DMS79 (cell line): ENCODE data around the gene OXA1L.
"Not testable (repeated sequence)": the region's sequence is repeated elsewhere in the genome, so short reads cannot be mapped to it uniquely, and the experiment has no call there.

Experiments used
- DNase-seq: peaks from one replicate; lab custom pipeline; 2025; lab: John Stamatoyannopoulos, UW

Gene OXA1L

DNA sequence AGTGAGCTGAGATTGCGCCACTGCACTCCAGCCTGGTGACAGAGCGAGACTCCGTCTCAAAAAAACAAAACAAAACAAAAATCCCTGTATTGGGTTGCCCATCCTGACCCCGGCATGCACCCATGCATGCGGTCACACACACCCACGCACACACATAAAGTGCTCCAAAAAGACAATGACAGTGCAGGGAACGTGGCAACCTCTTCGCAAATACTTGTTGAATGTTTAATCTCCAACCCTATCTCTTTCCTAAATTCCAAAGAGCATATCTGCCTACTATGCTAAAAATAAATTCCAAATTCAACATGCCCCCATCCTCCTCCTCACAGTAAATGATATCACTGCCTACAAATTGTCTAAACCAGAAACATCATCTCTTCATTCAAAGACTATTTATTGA is 35.2 kb downstream of the OXA1L start:
- DNase-seq, result no peak

DNA sequence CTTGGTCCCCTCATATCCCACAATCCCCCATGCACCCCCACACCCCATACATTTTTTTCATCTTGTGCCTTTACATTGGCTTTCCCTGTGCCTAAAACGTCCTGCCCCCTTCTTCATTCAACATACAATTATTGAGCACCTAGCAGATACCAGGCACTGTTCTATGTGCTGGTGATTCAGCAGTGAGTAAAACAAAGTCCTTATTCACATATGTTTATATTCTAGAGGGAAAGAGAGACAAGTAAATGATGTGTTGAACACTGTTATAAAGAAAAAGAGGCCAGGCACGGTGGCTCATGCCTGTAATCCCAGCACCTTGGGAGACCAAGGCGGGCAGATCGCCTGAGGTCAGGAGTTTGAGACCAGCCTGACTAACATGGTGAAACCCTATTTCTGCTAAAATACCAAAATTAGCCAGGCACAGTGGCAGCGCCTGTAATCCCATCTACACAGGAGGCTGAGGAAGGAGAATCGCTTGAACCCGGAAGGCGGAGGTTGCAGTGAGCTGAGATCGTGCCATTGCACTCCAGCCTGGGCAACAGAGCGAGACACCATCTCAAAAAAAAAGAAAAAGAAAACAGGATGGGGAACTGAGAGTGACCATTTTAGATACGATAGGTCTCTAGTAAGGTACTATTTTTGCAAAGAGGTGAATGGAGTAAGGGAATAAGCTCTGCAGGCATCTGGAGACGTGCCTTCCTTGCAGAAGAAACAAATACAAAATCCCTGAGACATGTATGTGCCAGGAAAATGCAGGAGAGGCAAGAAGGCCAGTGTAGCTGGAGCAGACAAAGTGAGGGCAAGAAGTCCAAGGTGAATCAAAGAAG is 36.6 kb downstream of the OXA1L start:
- DNase-seq, result no peak

DNA sequence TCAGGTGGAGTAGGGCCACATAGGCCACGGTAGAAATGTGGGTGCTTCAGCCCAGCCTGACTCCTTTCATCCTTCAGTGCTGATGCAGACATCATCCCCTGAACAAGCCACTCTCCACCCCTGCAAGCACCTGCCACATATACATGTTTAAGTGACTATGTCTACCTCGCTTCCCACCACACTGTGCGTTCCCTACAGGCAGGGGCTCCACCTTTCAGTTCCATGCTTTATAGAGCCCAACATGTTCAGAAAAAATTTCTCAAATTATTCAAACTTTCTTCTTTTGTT is 37.1 kb downstream of the OXA1L start:
- DNase-seq, result no peak

DNA sequence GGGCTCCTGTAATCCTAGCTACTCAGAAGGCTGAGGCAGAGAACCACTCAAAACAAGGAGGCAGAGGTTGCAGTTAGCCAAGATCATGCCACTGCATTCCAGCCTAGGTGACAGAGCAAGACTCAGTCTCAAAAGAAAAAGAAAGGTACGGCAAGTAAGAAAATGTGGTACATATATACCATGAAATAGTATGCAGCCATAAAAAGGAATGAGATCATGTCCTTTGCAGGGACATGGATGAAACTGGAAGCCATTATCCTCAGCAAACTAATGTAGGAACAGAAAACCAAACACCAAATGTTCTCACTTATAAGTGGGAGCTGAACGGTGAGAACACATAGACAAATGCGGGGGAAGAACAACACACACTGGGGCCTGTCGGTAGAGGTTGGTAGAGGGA is 38.7 kb downstream of the OXA1L start:
- not testable (repeated sequence) for DNase-seq

DNA sequence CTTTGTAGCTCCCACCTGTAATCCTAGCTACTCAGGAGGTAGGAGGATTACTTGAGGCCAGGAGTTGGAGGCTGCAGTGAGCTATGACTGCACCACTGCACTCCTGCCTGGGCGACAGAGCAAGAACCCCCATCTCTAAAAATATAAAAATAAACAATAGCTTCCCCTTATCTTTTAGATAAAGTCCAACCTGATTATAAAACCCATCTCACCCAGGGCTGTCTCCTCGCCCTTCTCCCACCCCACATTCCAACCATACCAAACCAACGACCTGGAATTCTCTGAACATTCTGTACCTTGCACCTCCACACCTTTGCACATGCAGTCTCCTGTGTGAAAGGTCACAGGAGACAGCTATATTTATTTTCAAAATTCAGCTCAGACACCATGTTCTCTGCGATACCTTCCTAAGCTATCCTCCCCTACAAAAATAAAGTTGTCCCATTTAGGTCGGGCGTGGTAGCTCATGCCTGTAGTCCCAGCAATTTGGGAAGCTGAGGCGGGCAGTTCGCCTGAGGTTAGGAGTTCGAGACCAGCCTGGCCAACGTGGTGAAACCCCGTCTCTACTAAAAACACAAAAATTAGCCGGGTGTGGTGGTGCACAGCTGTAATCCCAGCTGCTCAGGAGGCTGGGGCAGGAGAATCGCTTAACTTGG is 41.1 kb downstream of the OXA1L start:
- no peak for DNase-seq

DNA sequence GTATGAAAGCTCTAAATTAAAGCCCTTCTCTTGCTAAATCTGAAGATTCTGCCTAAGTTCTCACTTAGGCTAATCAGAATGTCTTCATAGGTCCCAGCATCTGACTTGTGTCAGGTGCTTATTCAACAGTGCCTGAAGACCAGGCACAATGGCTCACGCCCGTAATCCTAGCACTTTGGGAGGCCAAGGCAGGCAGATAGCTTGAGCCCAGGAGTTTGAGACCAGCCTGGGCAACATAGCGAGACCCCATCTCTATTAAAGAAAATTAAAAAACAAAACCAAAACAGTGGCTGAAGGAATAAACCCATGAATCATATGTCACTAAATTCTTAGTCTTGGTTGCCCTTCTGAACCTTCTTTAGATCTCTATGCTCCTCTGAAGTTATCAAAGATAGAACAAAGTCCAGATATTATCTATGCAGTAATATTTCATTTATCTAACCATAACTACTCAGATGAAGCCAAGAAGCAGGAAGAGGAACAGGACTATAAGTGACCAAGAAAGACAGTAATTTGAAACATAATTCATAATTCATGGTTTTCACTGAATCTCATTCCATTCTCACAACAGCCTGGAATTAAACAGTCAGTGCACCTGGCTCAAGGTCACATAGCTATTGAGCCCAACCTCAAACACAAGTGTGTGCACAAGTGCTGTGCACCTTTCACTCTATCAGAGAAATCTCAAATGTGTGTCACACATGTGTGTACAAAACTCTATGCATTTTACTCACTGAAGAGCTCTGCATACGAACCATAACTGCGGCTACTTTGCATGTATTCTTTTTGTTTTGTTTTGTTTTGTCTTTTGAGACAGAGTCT is 42.1 kb downstream of the OXA1L start:
- no peak for DNase-seq

DNA sequence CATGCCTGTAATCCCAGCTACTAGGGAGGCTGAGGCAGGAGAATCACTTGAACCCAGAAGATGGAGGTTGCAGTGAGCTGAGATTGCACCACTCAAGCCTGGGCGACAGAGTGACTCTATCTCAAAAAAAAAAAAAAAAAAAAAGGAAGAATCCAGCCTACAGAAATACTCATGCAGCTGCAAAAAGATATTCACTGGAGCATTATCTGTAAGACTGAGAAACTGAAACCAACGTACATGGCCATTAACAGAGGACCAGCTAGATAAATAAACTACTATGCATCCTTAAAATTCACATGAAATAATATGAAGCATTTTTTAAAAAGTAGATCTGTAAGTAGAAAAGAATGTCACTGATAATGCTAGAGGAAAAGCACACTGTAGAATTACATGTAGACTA is 45.2 kb downstream of the OXA1L start:
- DNase-seq, result no peak

DNA sequence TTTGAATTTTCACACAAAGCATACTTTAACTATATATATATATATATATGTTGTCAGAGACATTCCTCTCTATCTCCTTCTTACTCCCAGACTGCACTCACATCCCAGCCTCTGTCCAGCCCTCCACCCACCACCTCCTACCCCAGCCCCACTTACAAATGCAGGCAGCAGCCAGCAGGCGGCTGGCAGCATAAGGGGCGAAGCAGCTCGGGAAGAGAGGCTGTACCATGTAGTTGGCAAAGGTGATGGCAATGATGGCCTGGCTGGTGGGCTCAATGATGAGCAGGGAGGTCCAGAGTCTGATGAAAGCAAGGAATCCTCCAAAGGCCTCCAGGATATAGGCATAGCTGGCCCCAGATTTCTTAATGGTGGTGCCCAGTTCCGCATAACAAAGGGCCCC is 46.3 kb downstream of the OXA1L start:
- no peak for DNase-seq

DNA sequence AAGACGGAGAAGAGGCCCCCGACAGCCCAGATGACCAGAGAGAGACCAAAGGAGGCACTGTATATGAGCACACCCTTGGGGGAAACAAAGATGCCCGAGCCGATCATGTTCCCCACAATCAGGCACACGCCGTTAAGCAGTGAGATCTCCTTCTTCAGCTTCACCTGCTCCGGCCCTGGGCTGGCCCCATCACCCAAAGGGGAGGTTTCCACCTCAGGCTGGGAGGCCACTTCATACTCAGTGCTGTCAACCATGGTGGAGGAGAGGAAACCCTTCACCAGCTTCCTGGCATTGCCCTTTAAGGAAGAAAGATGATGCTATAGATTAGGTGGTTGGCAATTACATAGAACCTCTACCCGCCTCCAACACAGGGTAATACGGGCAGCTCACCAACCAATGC is 46.7 kb downstream of the OXA1L start:
- DNase-seq, result no peak

DNA sequence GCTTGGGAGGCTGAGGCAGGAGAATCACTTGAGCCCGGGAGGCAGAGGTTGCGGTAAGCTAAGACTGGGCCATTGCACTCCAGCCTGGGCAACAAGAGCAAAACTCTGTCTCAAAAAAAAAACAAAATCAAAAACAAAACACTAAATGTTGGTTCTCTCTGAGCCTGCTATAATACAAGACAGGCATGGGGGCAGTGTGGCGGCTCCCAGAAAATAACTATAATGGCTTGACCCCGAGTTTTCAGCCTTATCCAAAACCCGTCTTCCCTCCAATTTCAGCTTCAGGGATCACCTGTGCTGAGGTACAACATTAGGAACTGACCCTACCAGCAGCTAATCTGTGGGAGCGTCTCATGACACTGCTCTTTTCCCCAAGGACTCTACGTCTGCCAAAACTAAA is 47.9 kb downstream of the OXA1L start:
- DNase-seq, result no peak

DNA sequence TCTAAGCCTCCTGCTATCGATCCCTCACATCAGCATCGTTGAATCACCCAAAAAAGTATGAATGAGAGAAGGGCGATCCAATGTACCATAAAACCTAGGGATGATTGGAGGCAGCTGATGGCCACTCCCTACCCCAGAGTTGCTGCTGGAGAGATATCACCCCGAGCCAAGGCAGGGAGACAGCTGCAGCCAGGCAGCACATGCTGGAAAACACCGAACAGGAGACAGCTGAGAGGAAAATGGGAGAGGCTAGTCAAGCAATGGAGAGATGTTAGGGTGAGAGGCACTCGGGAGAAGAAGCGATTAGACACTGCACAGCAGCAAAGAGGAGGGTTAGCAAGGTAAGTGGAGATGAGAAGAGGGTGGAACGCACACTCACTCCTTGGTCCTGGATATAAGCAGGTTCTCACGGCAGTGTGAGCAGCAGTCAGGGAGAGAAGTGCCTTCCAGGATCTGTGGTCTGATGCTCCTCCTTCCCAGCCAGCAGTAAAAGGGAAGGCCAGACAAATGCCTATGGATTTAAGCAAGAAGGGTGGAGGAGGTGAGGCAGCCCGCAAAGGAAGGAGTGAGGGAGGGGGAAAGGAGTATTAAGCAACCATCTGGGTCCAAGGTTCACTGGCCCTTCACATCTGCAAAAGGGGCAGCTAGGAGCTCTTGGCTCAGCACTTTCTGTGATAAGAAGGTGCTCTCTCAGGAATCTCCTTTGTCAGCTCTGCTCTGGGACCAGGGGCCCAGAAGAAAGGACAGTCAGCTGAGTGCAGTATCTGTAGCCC is 48.6 kb downstream of the OXA1L start, which contains the start of gene SLC7A7:
TSS of gene SLC7A7 (minus strand) at position 495 of the 773 bp plus-strand sequence. CDS start 2,037 bp downstream, outside the sequence.
- DNase-seq, result peak; percentile 33

DNA sequence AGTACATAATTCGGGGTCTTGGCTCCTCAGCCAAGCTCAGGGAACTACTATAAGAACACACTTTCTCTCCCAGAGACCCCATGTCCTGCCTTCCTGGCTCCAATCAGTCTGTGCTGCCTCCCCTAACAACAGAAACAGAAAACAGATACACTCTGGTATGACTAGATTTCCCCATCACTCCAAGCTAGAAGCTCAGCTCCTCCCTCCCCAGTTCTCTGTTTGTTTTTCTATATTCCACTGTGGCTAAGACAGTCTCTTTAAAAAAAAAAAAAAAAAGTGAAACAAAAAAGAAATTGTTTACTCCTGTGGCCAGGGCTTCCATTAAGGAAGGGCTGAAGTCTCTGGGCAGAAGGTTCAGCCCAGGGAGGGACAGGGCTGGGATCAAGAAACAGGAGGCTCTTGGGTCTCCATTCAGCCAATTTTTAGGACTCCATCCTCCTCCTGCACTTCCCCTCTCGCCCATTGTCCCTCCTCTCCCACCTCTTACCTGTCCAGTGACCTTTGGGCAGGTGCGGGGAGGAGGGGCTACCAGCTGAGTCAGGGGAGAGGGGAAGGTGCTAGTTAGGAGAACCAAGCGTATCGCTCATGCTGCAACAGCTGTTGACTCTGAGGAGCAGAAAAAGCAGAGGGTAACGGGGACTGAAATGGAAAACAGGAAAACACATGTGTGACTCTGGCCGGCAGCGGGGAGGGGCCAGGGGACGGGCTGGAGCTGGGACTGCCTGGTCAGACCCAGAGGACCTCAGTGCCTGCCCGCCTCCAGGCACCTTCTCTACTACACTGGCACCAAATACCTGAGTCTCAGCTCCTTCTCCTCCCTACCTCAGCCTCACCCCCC is 52.9 kb downstream of the OXA1L start:
- no peak for DNase-seq

DNA sequence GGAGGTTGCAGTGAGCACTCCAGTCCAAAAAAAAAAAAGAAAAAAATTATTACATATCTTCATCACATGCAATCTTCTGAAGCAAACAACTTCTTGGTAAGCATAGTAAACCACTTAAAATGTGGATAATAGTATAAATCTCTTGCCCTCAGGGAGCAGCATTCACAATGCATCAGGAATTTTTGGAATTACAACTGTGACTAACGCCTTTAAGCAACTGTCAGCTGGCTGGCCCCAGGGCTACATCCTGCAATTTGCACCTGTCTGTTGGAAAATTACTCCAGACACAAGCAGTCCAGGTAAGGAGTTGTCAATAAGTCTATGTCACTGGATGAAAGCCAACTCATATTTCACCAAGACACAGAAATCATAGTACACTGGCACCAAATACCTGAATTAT is 54.2 kb downstream of the OXA1L start:
- no peak for DNase-seq

DNA sequence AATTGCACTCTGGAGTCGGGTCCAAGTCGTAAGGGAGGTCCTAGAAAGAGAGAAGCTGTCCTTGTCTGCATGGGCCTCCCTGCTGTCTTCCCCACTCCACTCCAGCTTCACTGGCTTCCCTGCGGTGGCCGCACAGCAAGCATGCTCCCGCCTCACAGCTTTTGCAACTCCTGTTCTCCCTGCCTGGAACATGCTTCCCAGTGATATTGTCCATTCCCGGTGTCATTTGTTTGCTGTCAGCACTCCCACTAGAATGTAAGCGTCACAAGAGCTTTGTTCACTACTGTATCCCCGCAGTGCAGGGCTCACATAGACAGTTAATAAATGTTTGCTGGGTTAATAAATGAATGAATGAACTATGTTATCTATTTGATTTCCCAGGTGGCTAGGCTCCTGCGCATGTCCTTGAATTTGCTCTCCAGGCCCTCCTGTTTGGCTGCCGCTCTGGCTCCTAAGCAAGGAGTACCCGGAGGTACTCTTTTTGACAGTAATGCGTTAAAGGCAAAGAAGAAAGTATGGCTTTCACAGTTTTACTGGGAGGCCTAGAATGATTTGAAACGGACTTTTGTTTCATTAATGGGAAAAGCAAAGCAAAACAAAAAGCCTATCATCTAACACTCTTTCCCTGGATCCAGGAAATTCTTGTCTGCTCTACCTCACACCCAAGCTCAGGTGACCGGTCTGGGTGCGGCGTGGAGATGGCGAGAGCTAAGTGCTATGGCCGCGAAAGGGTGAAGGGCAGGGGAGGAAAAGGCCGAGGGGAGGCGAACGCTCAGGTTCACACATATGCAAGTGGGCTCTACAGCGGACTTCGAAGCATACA is 54.9 kb downstream of the OXA1L start:
- no peak for DNase-seq

DNA sequence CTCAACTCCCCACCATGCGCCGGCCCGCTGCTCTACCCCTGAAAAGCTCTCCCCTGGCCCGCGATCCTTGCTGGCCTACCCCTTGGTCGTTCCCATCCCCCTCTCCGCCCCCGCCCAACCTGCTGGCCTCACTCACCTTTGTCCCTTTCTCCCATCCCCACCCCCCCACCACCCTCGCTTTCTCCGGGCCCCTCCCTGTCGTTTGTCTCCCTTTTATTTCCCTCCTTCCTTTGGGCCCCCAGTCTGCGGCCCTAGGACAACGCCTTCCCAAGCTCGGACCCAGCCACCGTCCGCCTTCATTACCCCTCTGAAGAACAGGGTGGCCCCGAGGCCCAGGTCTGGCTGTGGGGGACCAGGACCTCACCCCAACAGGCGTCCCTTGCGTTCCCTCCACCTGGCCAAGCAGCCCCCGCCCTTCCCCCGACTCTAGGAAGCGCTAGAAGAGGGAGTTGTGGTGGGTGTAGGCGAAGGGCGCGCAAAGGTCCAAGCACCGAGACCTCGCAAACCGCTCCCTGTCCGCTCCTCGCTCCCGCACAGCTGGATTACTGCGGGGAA is 55.6 kb downstream of the OXA1L start:
- DNase-seq, result no peak
